AG09319 (cell line): ENCODE data around the gene TEK.
"Not testable (repeated sequence)": the region's sequence is repeated elsewhere in the genome, so short reads cannot be mapped to it uniquely, and the experiment has no call there.

Experiments used
- DNase-seq: peaks from one replicate; pipeline ENCODE4 v3.0.0-alpha.2; 2010; ENCODE audit warnings: low read depth; ENCODE audit errors: extremely low read depth
- TF ChIP-seq, protein P1 (sequence below): IDR thresholded peaks from 2 replicates; pipeline ENCODE4 v1.5.1; 2011; ENCODE audit warnings: low read depth, mild to moderate bottlenecking, inconsistent platforms, low read length, moderate library complexity

The TEK gene

GRCh38 chr9:27086818-27087680 is 22.0 kb upstream of the TEK start:
- TF ChIP-seq, protein P1, sequence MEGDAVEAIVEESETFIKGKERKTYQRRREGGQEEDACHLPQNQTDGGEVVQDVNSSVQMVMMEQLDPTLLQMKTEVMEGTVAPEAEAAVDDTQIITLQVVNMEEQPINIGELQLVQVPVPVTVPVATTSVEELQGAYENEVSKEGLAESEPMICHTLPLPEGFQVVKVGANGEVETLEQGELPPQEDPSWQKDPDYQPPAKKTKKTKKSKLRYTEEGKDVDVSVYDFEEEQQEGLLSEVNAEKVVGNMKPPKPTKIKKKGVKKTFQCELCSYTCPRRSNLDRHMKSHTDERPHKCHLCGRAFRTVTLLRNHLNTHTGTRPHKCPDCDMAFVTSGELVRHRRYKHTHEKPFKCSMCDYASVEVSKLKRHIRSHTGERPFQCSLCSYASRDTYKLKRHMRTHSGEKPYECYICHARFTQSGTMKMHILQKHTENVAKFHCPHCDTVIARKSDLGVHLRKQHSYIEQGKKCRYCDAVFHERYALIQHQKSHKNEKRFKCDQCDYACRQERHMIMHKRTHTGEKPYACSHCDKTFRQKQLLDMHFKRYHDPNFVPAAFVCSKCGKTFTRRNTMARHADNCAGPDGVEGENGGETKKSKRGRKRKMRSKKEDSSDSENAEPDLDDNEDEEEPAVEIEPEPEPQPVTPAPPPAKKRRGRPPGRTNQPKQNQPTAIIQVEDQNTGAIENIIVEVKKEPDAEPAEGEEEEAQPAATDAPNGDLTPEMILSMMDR = no peak
- no peak for DNase-seq

- TF ChIP-seq, protein P1 = no peak
- peak; percentile 3 for DNase-seq
Measured at GRCh38 chr9:27088981-27089380, 20.0 kb upstream of the TEK start.

GRCh38 chr9:27089706-27090105 is 19.3 kb upstream of the TEK start:
- TF ChIP-seq, protein P1 = no peak
- DNase-seq = no peak

DNA sequence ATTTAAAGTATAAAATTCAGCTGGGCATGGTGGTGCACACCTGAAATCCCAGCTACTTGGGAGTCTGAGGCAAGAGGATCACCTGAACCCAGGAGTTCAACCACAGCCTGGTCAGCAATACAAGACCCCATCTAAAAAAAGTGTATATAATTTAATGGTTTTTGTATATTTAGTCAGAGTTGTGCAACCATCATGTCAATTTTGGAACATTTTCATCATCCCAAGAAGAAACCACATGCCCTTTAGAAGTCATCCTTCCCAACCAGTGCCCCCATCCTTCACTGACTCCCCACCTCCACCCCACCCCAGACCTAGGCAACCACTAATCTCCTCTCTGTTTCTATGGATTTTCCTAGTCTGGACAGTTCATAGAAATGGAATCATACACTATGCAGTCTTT is 18.8 kb upstream of the TEK start:
- TF ChIP-seq, protein P1 = no peak
- no peak for DNase-seq

DNA sequence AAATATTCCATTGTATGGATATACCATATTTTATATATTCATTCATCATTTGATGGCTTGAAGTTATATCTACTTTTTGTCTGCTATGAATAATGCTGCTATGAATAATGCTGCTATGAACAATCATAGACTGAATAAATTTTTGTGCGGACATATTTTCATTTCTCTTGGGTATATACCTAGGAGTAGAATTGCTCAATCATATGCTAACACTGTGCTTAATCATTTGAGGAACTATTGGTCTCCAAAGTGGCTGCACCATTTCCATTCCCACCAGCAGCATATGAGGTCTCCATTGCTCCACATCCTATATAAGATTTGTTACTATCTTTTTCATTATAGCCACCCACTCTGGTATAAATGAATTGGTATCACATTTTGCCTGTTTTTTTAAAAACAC is 18.3 kb upstream of the TEK start:
- no peak for DNase-seq
- TF ChIP-seq, protein P1 = no peak

GRCh38 chr9:27092496-27092895 is 16.5 kb upstream of the TEK start:
- DNase-seq = not testable (repeated sequence)

- not testable (repeated sequence) for DNase-seq
Measured at GRCh38 chr9:27093384-27094067, 15.5 kb upstream of the TEK start.

GRCh38 chr9:27094640-27095298 is 14.3 kb upstream of the TEK start:
- TF ChIP-seq, protein P1 = no peak
- no peak for DNase-seq
